GM23248 (cell line): ENCODE measurements around the gene GOLPH3. TPM values are rescaled to one million over a fixed set of nuclear protein-coding genes. Genes with fewer than 3 reads are reported as not detected.

Source experiments
- DNase-seq: peaks from one replicate; pipeline ENCODE4 v3.0.0-alpha.2; 2015
- H2AFZ ChIP-seq: fragments of 200-600 bp; sonication (generic); 2 replicates; pipeline ENCODE4 v1.6.1; 2016; ENCODE audit warnings: antibody characterized with exemption
- H3F3A ChIP-seq: fragments of 200-600 bp; sonication (generic); 2 replicates; pipeline ENCODE4 v1.6.1; 2016; ENCODE audit warnings: mild to moderate bottlenecking, antibody characterized with exemption, mixed run types; ENCODE audit not compliant: insufficient read depth
- H3K27ac ChIP-seq: fragments of 200-600 bp; sonication (generic); 2 replicates; pipeline ENCODE4 v1.5.1; 2016; ENCODE audit warnings: mild to moderate bottlenecking
- H3K27me3 ChIP-seq: fragments of 200-600 bp; sonication (generic); replicated peaks from 2 replicates; pipeline ENCODE4 v1.6.1; 2016; ENCODE audit warnings: mild to moderate bottlenecking; ENCODE audit not compliant: insufficient read depth
- H3K36me3 ChIP-seq: fragments of 200-600 bp; sonication (generic); 2 replicates; pipeline ENCODE4 v1.6.1; 2016; ENCODE audit warnings: low read depth, mild to moderate bottlenecking
- H3K4me1 ChIP-seq: fragments of 200-600 bp; sonication (generic); 2 replicates; pipeline ENCODE4 v1.6.1; 2016; ENCODE audit warnings: mild to moderate bottlenecking; ENCODE audit not compliant: insufficient read depth
- H3K4me2 ChIP-seq: fragments of 200-600 bp; sonication (generic); one replicate; pipeline ENCODE4 v1.6.1; 2016; ENCODE audit warnings: mild to moderate bottlenecking; ENCODE audit not compliant: unreplicated experiment
- H3K4me3 ChIP-seq: fragments of 200-600 bp; sonication (generic); 2 replicates; pipeline ENCODE4 v1.5.1; 2016; ENCODE audit warnings: mild to moderate bottlenecking
- H3K79me2 ChIP-seq: fragments of 200-600 bp; sonication (generic); 2 replicates; pipeline ENCODE4 v1.6.1; 2016; ENCODE audit warnings: mild to moderate bottlenecking; ENCODE audit not compliant: insufficient read depth
- H3K9ac ChIP-seq: fragments of 200-600 bp; sonication (generic); 2 replicates; pipeline ENCODE4 v1.6.1; 2016; ENCODE audit warnings: mild to moderate bottlenecking
- H3K9me2 ChIP-seq: fragments of 200-600 bp; sonication (generic); 2 replicates; pipeline ENCODE4 v1.6.1; 2016; ENCODE audit warnings: mixed run types, mild to moderate bottlenecking, moderate library complexity; ENCODE audit not compliant: insufficient read depth
- H3K9me3 ChIP-seq: fragments of 200-600 bp; sonication (generic); one replicate; pipeline ENCODE4 v1.6.1; 2017; ENCODE audit warnings: low read depth
- H4K20me1 ChIP-seq: fragments of 200-600 bp; sonication (generic); 2 replicates; pipeline ENCODE4 v1.6.0; 2016; ENCODE audit not compliant: insufficient read depth
- EZH2 ChIP-seq: fragments of 200-600 bp; sonication (generic); IDR thresholded peaks from 2 replicates; pipeline ENCODE4 v1.6.1; 2018; ENCODE audit warnings: antibody characterized with exemption, mild to moderate bottlenecking; ENCODE audit not compliant: insufficient read depth, poor library complexity, severe bottlenecking
- EZH2phosphoT487 ChIP-seq: fragments of 200-600 bp; sonication (generic); IDR thresholded peaks from 2 replicates; pipeline ENCODE4 v1.6.1; 2018; ENCODE audit warnings: antibody characterized with exemption, moderate library complexity, mild to moderate bottlenecking, low read depth; ENCODE audit not compliant: insufficient read depth
- WGBS, 2 experiments: methylation state at CpG; one replicate each; pipeline ENCODE4 v1.1.6; 2015 to 2017; ENCODE audit warnings: low lambda C conversion rate in 2 of 2, low coverage in 1 of 2; ENCODE audit errors: missing lambda C conversion rate in 2 of 2; 5-methylcytosine and 5-hydroxymethylcytosine counted together
- in situ Hi-C: fragments of 300-500 bp; cut with MboI; formaldehyde crosslinking; loops from 2 replicates; pipeline ENCODE4 v1.15.0; 2020
- polyA plus RNA-seq: library from polyadenylated mRNA; unstranded; fragments of >200 nt; fragmentation: Nextera tagmentation; extraction: Ambion mirVana; gene quantifications from 2 replicates; pipeline ENCODE4 v1.2.1, GENCODE V29; 2016
- total RNA-seq: library from RNA; depleted of rRNA; stranded (reverse); fragments of >200 nt; shearing (Covaris generic); gene quantifications from 2 replicates; pipeline ENCODE4 v1.2.3, GENCODE V29; 2014

GOLPH3 gene
- total and polyA plus RNA-seq, 2 experiments from 2014 or later: 102 to 120 TPM

GRCh38 chr5:32193591-32193990 is 19.5 kb upstream of the GOLPH3 start:
- no peak for TF ChIP-seq EZH2
- TF ChIP-seq EZH2phosphoT487: no peak
- 24 to 27% methylated on average over 7 of the region's 7 CpGs for WGBS, 2 experiments
- Histone ChIP-seq H3K79me2 (no peaks in the 10 kb centered on the region), H3K4me1 (peaks cover 10% of the 10 kb centered on the region), H3K9ac (no peak overlapping the region), H3K27ac (no peak overlapping the region), H3K27me3 (no peaks in the 10 kb centered on the region), H3K9me3 (no peaks in the 10 kb centered on the region), H3K36me3 (no peaks in the 10 kb centered on the region), H3F3A (no peaks in the 10 kb centered on the region), H3K9me2 (no peaks in the 10 kb centered on the region), H4K20me1 (no peaks in the 10 kb centered on the region), H3K4me2 (peak overlapping the region; percentile 48), H2AFZ (peak overlapping the region; percentile 26; the same call in 1 of the 2 replicates), H3K4me3 (peak overlapping the region; percentile 20; the same call in 1 of the 2 replicates)
- in situ Hi-C loops: no loop called here
- peak; percentile 65 for DNase-seq

- Histone ChIP-seq H4K20me1 (no peaks in the 10 kb centered on the region), H3K9me3 (peaks cover 8% of the 10 kb centered on the region), H3K27ac (0 out of 2 replicates have a peak overlapping the region, but pooled peaks have one; percentile 2), H3K4me3 (no peak overlapping the region), H3K4me2 (peak overlapping the region; percentile 30), H3K79me2 (no peaks in the 10 kb centered on the region), H3K9ac (no peak overlapping the region), H3K36me3 (no peaks in the 10 kb centered on the region), H2AFZ (peak overlapping the region; percentile 80), H3K27me3 (no peaks in the 10 kb centered on the region), H3K4me1 (peaks cover 10% of the 10 kb centered on the region), H3K9me2 (no peaks in the 10 kb centered on the region), H3F3A (no peaks in the 10 kb centered on the region)
- in situ Hi-C loops: no loop called here
- no peak for TF ChIP-seq EZH2phosphoT487
- TF ChIP-seq EZH2: no peak
- WGBS, 2 experiments: 6 to 13% methylated on average over 5 of the region's 5 CpGs
- DNase-seq: peak; percentile 54
Observed at GRCh38 chr5:32190095-32190494, 16.0 kb upstream of the GOLPH3 start.

GRCh38 chr5:32187675-32188074 is 13.6 kb upstream of the GOLPH3 start:
- in situ Hi-C loops: no loop called here
- Histone ChIP-seq H2AFZ (no peak overlapping the region), H3K9me3 (peaks cover 8% of the 10 kb centered on the region), H3K27me3 (no peaks in the 10 kb centered on the region), H3K4me2 (no peak overlapping the region), H3F3A (no peaks in the 10 kb centered on the region), H3K4me1 (no peaks in the 10 kb centered on the region), H3K4me3 (no peak overlapping the region), H3K79me2 (no peaks in the 10 kb centered on the region), H3K36me3 (no peaks in the 10 kb centered on the region), H4K20me1 (no peaks in the 10 kb centered on the region), H3K27ac (no peak overlapping the region), H3K9ac (no peak overlapping the region), H3K9me2 (no peaks in the 10 kb centered on the region)
- TF ChIP-seq EZH2: no peak
- no peak for TF ChIP-seq EZH2phosphoT487
- no peak for DNase-seq

GRCh38 chr5:32182463-32183063 is 8.4 kb upstream of the GOLPH3 start:
- no peaks in the 10 kb centered on the region for H3K36me3 ChIP-seq
- in situ Hi-C loops: no loop called here
- TF ChIP-seq EZH2phosphoT487 (no peak), EZH2 (no peak)

More at GRCh38 chr5:32182463-32183063, 8.4 kb upstream of the GOLPH3 start:
- peaks cover under 1% of the 10 kb centered on the region for H3K9me3 ChIP-seq
- no peak overlapping the region for H3K27ac ChIP-seq
- 0 out of 2 replicates have a peak, but pooled peaks cover 5% of the 10 kb centered on the region for H3F3A ChIP-seq
- no peak for DNase-seq
- H3K9me2 ChIP-seq: no peaks in the 10 kb centered on the region
- H3K79me2 ChIP-seq: no peaks in the 10 kb centered on the region
- no peak overlapping the region for H2AFZ ChIP-seq
- H3K9ac ChIP-seq: no peak overlapping the region
- no peak overlapping the region for H3K4me2 ChIP-seq
- no peak overlapping the region for H3K4me3 ChIP-seq
- no peaks in the 10 kb centered on the region for H4K20me1 ChIP-seq
- no peaks in the 10 kb centered on the region for H3K27me3 ChIP-seq
- H3K4me1 ChIP-seq: no peaks in the 10 kb centered on the region
- WGBS, 2 experiments: 69 to 76% methylated on average over 5 of the region's 5 CpGs
